HG03139 (cell line): Measurements from ENCODE around the gene TNNT2.

Experiments
- ATAC-seq: cut with Tn5 transposase; IDR thresholded peaks from one replicate; pipeline ENCODE4 v1.9.1; 2021; ENCODE audit not compliant: unreplicated experiment

The TNNT2 gene

GRCh38 chr1:201318504-201319340, 58.8 kb downstream of the TNNT2 start:
- ATAC-seq, result no peak

- no peak for ATAC-seq
These were observed 59.9 kb downstream of the TNNT2 start for GRCh38 chr1:201317551-201317950.

GRCh38 chr1:201316556-201316955, 60.9 kb downstream of the TNNT2 start:
- ATAC-seq, result no peak

GRCh38 chr1:201313086-201313485, 64.4 kb downstream of the TNNT2 start:
- ATAC-seq, result no peak

GRCh38 chr1:201312298-201312697, 65.2 kb downstream of the TNNT2 start:
- no peak for ATAC-seq

- ATAC-seq, result no peak
These were observed 66.0 kb downstream of the TNNT2 start for GRCh38 chr1:201311356-201312011.

- ATAC-seq, result no peak
These were observed 66.5 kb downstream of the TNNT2 start for GRCh38 chr1:201310986-201311355.

GRCh38 chr1:201310251-201310985, 67.1 kb downstream of the TNNT2 start:
- ATAC-seq, result no peak

- no peak for ATAC-seq
These were observed 68.1 kb downstream of the TNNT2 start for GRCh38 chr1:201309416-201309815.
